GM19452 (cell line): Measurements from ENCODE around the gene C11orf24.
A peak's percentile ranks its signal among the peaks of the same experiment; 100 is the strongest.
"Not testable (repeated sequence)": the region's sequence is repeated elsewhere in the genome, so short reads cannot be mapped to it uniquely, and the experiment has no call there.

Experiments used
- ATAC-seq: cut with Tn5 transposase; IDR thresholded peaks from one replicate; pipeline ENCODE4 v1.9.1; 2021; ENCODE audit not compliant: unreplicated experiment

C11orf24 gene

GRCh38 chr11:68299517-68299879, 27.7 kb upstream of the C11orf24 start:
- ATAC-seq, result not testable (repeated sequence)

- ATAC-seq, result no peak
These were observed 27.1 kb upstream of the C11orf24 start for GRCh38 chr11:68298659-68299516.

GRCh38 chr11:68297812-68298658, 26.3 kb upstream of the C11orf24 start:
- ATAC-seq, result peak; percentile 66

GRCh38 chr11:68297494-68297811, 25.7 kb upstream of the C11orf24 start:
- no peak for ATAC-seq

- ATAC-seq, result no peak
These were observed 25.2 kb upstream of the C11orf24 start for GRCh38 chr11:68297052-68297378.

- ATAC-seq, result no peak
These were observed 24.7 kb upstream of the C11orf24 start for GRCh38 chr11:68296344-68297051.

- ATAC-seq, result no peak
These were observed 24.2 kb upstream of the C11orf24 start for GRCh38 chr11:68295940-68296339.

GRCh38 chr11:68295271-68295670, 23.5 kb upstream of the C11orf24 start:
- ATAC-seq, result no peak

- no peak for ATAC-seq
These were observed 21.9 kb upstream of the C11orf24 start for GRCh38 chr11:68293708-68294107.

- ATAC-seq, result no peak
These were observed 17.7 kb upstream of the C11orf24 start for GRCh38 chr11:68289456-68289855.

- no peak for ATAC-seq
These were observed 15.6 kb upstream of the C11orf24 start for GRCh38 chr11:68287419-68287818.

GRCh38 chr11:68284588-68284987, 12.8 kb upstream of the C11orf24 start:
- ATAC-seq, result not testable (repeated sequence)

GRCh38 chr11:68282861-68283230, 11.1 kb upstream of the C11orf24 start:
- no peak for ATAC-seq

GRCh38 chr11:68282141-68282860, 10.5 kb upstream of the C11orf24 start:
- peak; percentile 90 for ATAC-seq

GRCh38 chr11:68279676-68280075, 7.9 kb upstream of the C11orf24 start:
- ATAC-seq, result no peak

- ATAC-seq, result no peak
These were observed 5.1 kb upstream of the C11orf24 start for GRCh38 chr11:68276861-68277260.

- no peak for ATAC-seq
These were observed 4.1 kb upstream of the C11orf24 start for GRCh38 chr11:68275721-68276507.

GRCh38 chr11:68274306-68274705, 2.5 kb upstream of the C11orf24 start:
- ATAC-seq, result no peak

GRCh38 chr11:68273026-68273738, 1.4 kb upstream of the C11orf24 start:
- ATAC-seq, result no peak
